Caco-2 (cell line): Measurements from ENCODE around the gene PVALB. TPM values are rescaled to one million over a fixed set of nuclear protein-coding genes. Genes with fewer than 3 reads are reported as not detected.

ENCODE experiments used
- BruUV-seq: library from RNA; stranded (reverse); fragments of 400-500 nt; replicated peaks from 2 replicates; lab custom pipeline; 2021; lab: Mats Ljungman, UMichigan
- CTCF ChIA-PET: fragments of 300-600 bp; sonication (Branson Sonifier 250); formaldehyde crosslinking; loops from one replicate; lab custom pipeline; 2022; ENCODE audit warnings: antibody characterized with exemption; lab: Charles Lee
- POLR2A ChIA-PET: fragments of 300-600 bp; sonication (Branson Sonifier 250); formaldehyde crosslinking; loops from one replicate; lab custom pipeline; 2022; ENCODE audit warnings: antibody characterized with exemption; lab: Charles Lee
- DNase-seq, 2 experiments: peaks; one replicate each; pipeline versions ENCODE4 v3.0.0 to v3.0.0-alpha.2; 2020 to 2022
- H3K27me3 ChIP-seq: replicated peaks from 2 replicates; pipeline ENCODE4 v1.6.0; 2011; ENCODE audit warnings: low read length; ENCODE audit not compliant: control insufficient read depth, insufficient read depth
- H3K36me3 ChIP-seq: 2 replicates; pipeline ENCODE4 v1.5.1; 2011; ENCODE audit warnings: low read length; ENCODE audit not compliant: control insufficient read depth, insufficient read depth
- H3K4me1 ChIP-seq: fragments of 250-450 bp; sonication (Bioruptor Pico); 2 replicates; pipeline ENCODE4 v1.5.1; 2020; ENCODE audit warnings: mild to moderate bottlenecking
- H3K4me3 ChIP-seq: 2 replicates; pipeline ENCODE4 v1.5.1; 2011; ENCODE audit warnings: low read depth, mild to moderate bottlenecking, control low read depth, low read length
- H3K9me3 ChIP-seq: fragments of 250-450 bp; sonication (Bioruptor Pico); 2 replicates; pipeline ENCODE4 v1.5.1; 2020; ENCODE audit warnings: mild to moderate bottlenecking, moderate library complexity
- H3K27ac Mint-ChIP-seq: one replicate; pipeline ENCODE4 v1.8.0; 2022; ENCODE audit warnings: mixed read lengths; ENCODE audit not compliant: unreplicated experiment
- H3K27me3 Mint-ChIP-seq: one replicate; pipeline ENCODE4 v1.8.0; 2022; ENCODE audit warnings: mixed read lengths; ENCODE audit not compliant: insufficient read depth, unreplicated experiment
- H3K36me3 Mint-ChIP-seq: one replicate; pipeline ENCODE4 v1.8.0; 2022; ENCODE audit warnings: mild to moderate bottlenecking, mixed read lengths; ENCODE audit not compliant: insufficient read depth, unreplicated experiment
- H3K4me1 Mint-ChIP-seq: one replicate; pipeline ENCODE4 v1.8.0; 2022; ENCODE audit warnings: low read depth, mixed read lengths; ENCODE audit not compliant: unreplicated experiment
- H3K4me3 Mint-ChIP-seq: one replicate; pipeline ENCODE4 v1.8.0; 2022; ENCODE audit warnings: mild to moderate bottlenecking, moderate library complexity, mixed read lengths; ENCODE audit not compliant: unreplicated experiment
- H3K9me3 Mint-ChIP-seq: one replicate; pipeline ENCODE4 v1.8.0; 2022; ENCODE audit warnings: mixed read lengths; ENCODE audit not compliant: unreplicated experiment
- CTCF ChIP-seq, 2 experiments: fragments of 200-600 bp in 1 of 2; IDR thresholded peaks; 1 replicate in 1 of 2; 2 replicates in 1 of 2; pipeline versions ENCODE4 v1.5.1 to v1.8.0; 2011 to 2022; ENCODE audit warnings: antibody characterized with exemption in 1 of 2, control low read depth in 1 of 2, inconsistent platforms in 1 of 2, low read depth in 1 of 2, low read length in 1 of 2, mild to moderate bottlenecking in 1 of 2, moderate library complexity in 1 of 2; ENCODE audit not compliant: insufficient read depth in 1 of 2, severe bottlenecking in 1 of 2, unreplicated experiment in 1 of 2
- intact Hi-C: fragments of 100-400 bp; cut with micrococcal nuclease; formaldehyde crosslinking; loops from one replicate; pipeline ENCODE4 v1.10.0; 2022; ENCODE audit not compliant: unreplicated experiment
- total RNA-seq: library from RNA; stranded (reverse); gene quantifications from 2 replicates; pipeline ENCODE4 v1.2.3, GENCODE V29; 2022

PVALB gene
- total RNA-seq, 1 experiment from 2014 or later = not detected

- H3K9me3 Mint-ChIP-seq = peaks cover 9% of the 10 kb centered on the region
- peaks cover 31% of the 10 kb centered on the region for H3K27me3 Mint-ChIP-seq
- BruUV-seq = no TSS peak
- ChIA-PET POLR2A (no interaction called here), CTCF (interaction anchor here (0.5 to 1.0 kb wide), 3 partner anchors 40 to 79 kb away, joined by 4 to 8 read pairs (median 7); no protein-coding TSS in a partner anchor)
- no peak overlapping the region for H3K4me3 Mint-ChIP-seq
- TF ChIP-seq CTCF (IDR thresholded peaks at IDR 0.05; ENCODE audit: insufficient read depth in 1 of 2, low read depth in 1 of 2, low read length in 1 of 2, severe bottlenecking in 1 of 2, unreplicated experiment in 1 of 2) = peak; percentile 87 to 90
- Histone ChIP-seq H3K36me3 (no peaks in the 10 kb centered on the region), H3K4me3 (no peak overlapping the region), H3K27me3 (no peaks in the 10 kb centered on the region), H3K4me1 (no peaks in the 10 kb centered on the region), H3K9me3 (no peaks in the 10 kb centered on the region)
- intact Hi-C loops = loop anchor here (1.0 kb wide), 2 partner anchors 74 to 196 kb away; no protein-coding TSS in a partner anchor
- DNase-seq = peak; percentile 70 to 84
- no peaks in the 10 kb centered on the region for H3K4me1 Mint-ChIP-seq
- no peak overlapping the region for H3K27ac Mint-ChIP-seq
- no peaks in the 10 kb centered on the region for H3K36me3 Mint-ChIP-seq
Measured at GRCh38 chr22:36781656-36782627, 34.9 kb downstream of the PVALB start.

DNA sequence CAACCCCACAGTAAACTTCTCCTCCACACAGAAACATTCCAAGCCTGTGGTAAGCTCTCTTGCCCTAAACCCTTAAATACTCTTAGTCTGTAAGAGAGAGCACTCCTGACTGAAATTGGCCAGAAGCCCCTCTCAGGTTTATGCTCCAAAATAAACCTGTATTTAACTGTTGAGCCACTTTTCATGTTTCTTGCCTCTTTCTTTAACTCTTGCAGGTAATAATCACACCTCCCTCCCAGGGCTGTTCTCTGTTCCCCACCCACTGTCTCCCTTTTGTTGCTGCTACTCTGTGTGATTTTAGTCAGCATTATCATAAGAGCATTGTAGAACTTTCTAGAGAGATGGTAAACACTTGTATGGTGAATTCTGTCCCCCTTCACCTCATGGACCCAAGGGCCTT lies 38.8 kb downstream of the PVALB start:
- Histone ChIP-seq H3K4me3 (no peak overlapping the region), H3K27me3 (no peaks in the 10 kb centered on the region), H3K9me3 (no peaks in the 10 kb centered on the region), H3K36me3 (no peaks in the 10 kb centered on the region), H3K4me1 (0 out of 2 replicates have a peak, but pooled peaks cover 5% of the 10 kb centered on the region)
- ChIA-PET POLR2A (no interaction called here), CTCF (no interaction called here)
- DNase-seq = no peak
- Mint-ChIP-seq H3K27me3 (peaks cover 8% of the 10 kb centered on the region), H3K9me3 (peaks cover 9% of the 10 kb centered on the region), H3K27ac (no peak overlapping the region), H3K36me3 (no peaks in the 10 kb centered on the region), H3K4me3 (no peak overlapping the region), H3K4me1 (peaks cover 5% of the 10 kb centered on the region)
- intact Hi-C loops = loop anchor here (10.0 kb wide), 1 partner anchor 253 kb away; the partner anchor contains the start of gene EIF3D
- no peak for TF ChIP-seq CTCF (IDR thresholded peaks at IDR 0.05; ENCODE audit: insufficient read depth in 1 of 2, low read depth in 1 of 2, low read length in 1 of 2, severe bottlenecking in 1 of 2, unreplicated experiment in 1 of 2)
- no TSS peak for BruUV-seq

GRCh38 chr22:36776722-36777121 lies 40.1 kb downstream of the PVALB start:
- Histone ChIP-seq H3K9me3 (no peaks in the 10 kb centered on the region), H3K36me3 (no peaks in the 10 kb centered on the region), H3K4me1 (0 out of 2 replicates have a peak, but pooled peaks cover 5% of the 10 kb centered on the region), H3K4me3 (peak overlapping the region; percentile 24), H3K27me3 (no peaks in the 10 kb centered on the region)
- POLR2A ChIA-PET = interaction anchor here (0.6 kb wide), 1 partner anchor 146 kb away, joined by 3 read pairs; no protein-coding TSS in a partner anchor
- Mint-ChIP-seq H3K27me3 (peaks cover 3% of the 10 kb centered on the region), H3K4me1 (peaks cover 5% of the 10 kb centered on the region), H3K36me3 (no peaks in the 10 kb centered on the region), H3K4me3 (peak overlapping the region; percentile 81), H3K27ac (peak overlapping the region; percentile 57), H3K9me3 (peaks cover 9% of the 10 kb centered on the region)
- no TSS peak for BruUV-seq
- DNase-seq = no peak
- CTCF ChIA-PET = interaction anchor here (0.8 to 1.9 kb wide), 8 partner anchors 18 to 253 kb away, joined by 3 to 20 read pairs (median 3); partner anchors contain the start of gene EIF3D
- TF ChIP-seq CTCF (IDR thresholded peaks at IDR 0.05; ENCODE audit: insufficient read depth in 1 of 2, low read depth in 1 of 2, low read length in 1 of 2, severe bottlenecking in 1 of 2, unreplicated experiment in 1 of 2) = no peak
- intact Hi-C loops = loop anchor here (10.0 kb wide), 1 partner anchor 252 kb away; the partner anchor contains the start of gene EIF3D
